HG03064 (cell line): ENCODE data around the gene CNTN5.

Source experiments
- ATAC-seq: cut with Tn5 transposase; IDR thresholded peaks from one replicate; pipeline ENCODE4 v1.9.1; 2021; ENCODE audit warnings: low read depth; ENCODE audit not compliant: unreplicated experiment

The CNTN5 gene

GRCh38 chr11:100356035-100356434 is 1335.3 kb downstream of the CNTN5 start:
- no peak for ATAC-seq

- no peak for ATAC-seq
Measured at GRCh38 chr11:100359281-100359680, 1338.5 kb downstream of the CNTN5 start.

GRCh38 chr11:100367892-100368291 is 1347.1 kb downstream of the CNTN5 start:
- no peak for ATAC-seq

- no peak for ATAC-seq
Measured at GRCh38 chr11:100383357-100383865, 1362.7 kb downstream of the CNTN5 start.

- no peak for ATAC-seq
Measured at GRCh38 chr11:100396266-100396665, 1375.5 kb downstream of the CNTN5 start.

- no peak for ATAC-seq
Measured at GRCh38 chr11:100397401-100397800, 1376.7 kb downstream of the CNTN5 start.

GRCh38 chr11:100403816-100404215 is 1383.1 kb downstream of the CNTN5 start:
- ATAC-seq, result no peak

GRCh38 chr11:100404907-100405306 is 1384.2 kb downstream of the CNTN5 start:
- ATAC-seq, result no peak
